Lower leg skin (tissue), 3 donors: Measurements from ENCODE around the gene VMO1.

Experiments used
- CTCF ChIP-seq, 3 donors: fragments of 450-650 bp; IDR thresholded peaks; one replicate each; pipeline ENCODE4 v1.5.1; 2016; ENCODE audit warnings: antibody characterized with exemption in 3 of 3, mild to moderate bottlenecking in 3 of 3, moderate library complexity in 2 of 3
- POLR2A ChIP-seq, 2 donors: fragments of 450-650 bp; IDR thresholded peaks; one replicate each; pipeline ENCODE4 v1.6.1; 2016 to 2017; ENCODE audit warnings: antibody characterized with exemption in 2 of 2, mild to moderate bottlenecking in 1 of 2, moderate library complexity in 1 of 2

DNA sequence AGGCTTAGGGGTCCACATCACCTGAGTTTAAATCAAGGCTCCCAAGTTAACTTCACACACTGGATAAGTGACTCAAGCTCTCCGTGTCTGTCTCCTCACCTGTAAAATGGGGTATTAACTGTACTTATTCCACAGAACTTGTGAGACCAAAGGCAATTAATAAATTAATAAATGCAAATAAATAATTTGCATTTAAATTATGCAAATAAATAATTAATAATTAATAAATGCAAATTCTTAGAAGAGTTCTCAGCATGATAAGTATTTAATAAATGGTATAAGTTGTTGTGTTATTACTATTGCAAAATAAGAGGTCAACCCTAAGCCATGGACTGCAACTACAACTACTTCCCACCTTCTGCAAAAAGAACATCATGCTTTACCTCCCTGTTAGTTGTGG is 32.8 kb downstream of the VMO1 start:
- TF ChIP-seq POLR2A (IDR thresholded peaks at IDR 0.05) (no peak), CTCF (IDR thresholded peaks at IDR 0.05) (no peak)
